COR-L47 (cell line): Measurements from ENCODE around the gene SAMD8.

Source experiments
- DNase-seq: peaks from one replicate; lab custom pipeline; 2025; lab: John Stamatoyannopoulos, UW

Gene SAMD8

GRCh38 chr10:75223507-75223906 lies 112.1 kb downstream of the SAMD8 start:
- DNase-seq = no peak

DNA sequence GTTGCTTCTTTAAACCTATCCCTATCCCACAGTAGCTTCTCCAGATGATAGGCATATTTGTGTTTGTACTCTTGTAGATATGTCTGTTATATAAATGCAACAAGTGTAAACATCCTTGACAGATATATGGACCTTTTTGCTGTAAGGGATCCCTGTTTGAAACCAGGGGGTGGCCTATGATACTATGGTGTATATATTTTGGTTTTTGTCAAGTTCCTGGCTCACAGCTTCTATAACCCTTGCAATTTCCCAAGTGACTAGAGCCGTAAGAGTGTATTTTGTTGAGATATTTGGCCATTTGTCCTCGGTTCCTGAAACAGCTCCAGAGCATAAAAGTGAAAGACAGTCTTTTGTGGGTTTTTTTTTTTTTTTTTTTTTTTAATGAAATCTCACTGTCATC lies 114.6 kb downstream of the SAMD8 start:
- no peak for DNase-seq

DNA sequence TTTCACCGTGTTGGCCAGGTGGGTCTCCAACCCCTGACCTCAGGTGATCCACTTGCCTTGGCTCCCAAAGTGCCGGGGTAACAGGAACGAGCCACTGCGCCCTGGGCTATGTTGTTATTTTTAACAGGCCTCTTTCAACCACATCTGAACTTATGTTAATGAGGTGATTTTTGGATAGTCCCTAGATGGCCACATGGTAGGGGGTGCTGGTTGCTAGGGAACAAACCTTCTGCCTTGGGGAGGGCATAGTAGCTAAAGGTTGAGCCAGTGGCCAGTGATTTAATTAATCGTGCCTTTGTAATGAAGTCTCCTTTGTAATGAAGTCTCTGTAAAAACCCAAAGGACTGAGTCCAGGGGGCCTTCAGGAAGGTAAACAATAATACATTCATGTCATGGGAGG lies 115.2 kb downstream of the SAMD8 start:
- no peak for DNase-seq

DNA sequence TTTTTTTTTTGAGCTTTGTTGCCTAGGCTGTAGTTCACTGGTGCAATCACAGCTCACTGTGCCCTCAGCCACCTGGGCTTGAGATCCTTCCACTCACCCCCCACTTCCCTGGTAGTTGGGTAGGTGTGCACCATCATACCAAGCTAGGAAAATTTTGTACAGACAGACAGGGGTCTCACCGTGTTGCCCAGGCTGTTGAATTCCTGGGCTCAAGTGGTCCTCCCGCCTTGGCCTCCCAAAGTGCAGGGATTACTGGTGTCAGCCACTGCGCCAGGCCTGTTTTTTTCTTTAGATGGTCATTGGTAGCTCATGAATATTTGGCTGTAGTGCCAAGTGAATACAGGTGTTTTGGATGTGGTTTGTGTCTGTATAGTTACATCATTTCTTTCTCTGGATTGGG lies 116.8 kb downstream of the SAMD8 start:
- no peak for DNase-seq

- DNase-seq = no peak
Observed at GRCh38 chr10:75228834-75229233, 117.4 kb downstream of the SAMD8 start.

- no peak for DNase-seq
Observed at GRCh38 chr10:75229971-75230370, 118.5 kb downstream of the SAMD8 start.

- DNase-seq = peak; percentile 32
Observed at GRCh38 chr10:75230600-75231038, 119.2 kb downstream of the SAMD8 start.
